Smooth muscle cell (in vitro differentiated cells): ENCODE results near the gene MCF2L. TPM values are rescaled to one million over a fixed set of nuclear protein-coding genes. Genes with fewer than 3 reads are reported as not detected.

Experiments
- DNase-seq: peaks from one replicate; lab custom pipeline; 2025; ENCODE audit not compliant: unreplicated experiment; lab: John Stamatoyannopoulos, UW
- H2AFZ ChIP-seq: fragments of 200-600 bp; sonication (generic); 2 replicates; pipeline ENCODE4 v1.6.0; 2016; ENCODE audit warnings: antibody characterized with exemption, low read depth, mild to moderate bottlenecking
- H3F3A ChIP-seq: fragments of 200-600 bp; sonication (generic); 2 replicates; pipeline ENCODE4 v1.6.0; 2017; ENCODE audit warnings: antibody characterized with exemption, low read depth
- H3K27ac ChIP-seq: fragments of 200-600 bp; sonication (generic); 2 replicates; pipeline ENCODE4 v1.5.1; 2016; ENCODE audit warnings: low read depth, mild to moderate bottlenecking
- H3K27me3 ChIP-seq: fragments of 200-600 bp; sonication (generic); 2 replicates; pipeline ENCODE4 v1.6.1; 2016; ENCODE audit warnings: low read depth, mild to moderate bottlenecking
- H3K36me3 ChIP-seq: fragments of 200-600 bp; sonication (generic); 2 replicates; pipeline ENCODE4 v1.5.1; 2016; ENCODE audit warnings: low read depth
- H3K4me1 ChIP-seq: fragments of 200-600 bp; sonication (generic); 2 replicates; pipeline ENCODE4 v1.5.1; 2016; ENCODE audit warnings: low read depth
- H3K4me2 ChIP-seq: fragments of 200-600 bp; sonication (generic); 2 replicates; pipeline ENCODE4 v1.6.0; 2016; ENCODE audit warnings: mild to moderate bottlenecking
- H3K4me3 ChIP-seq: fragments of 200-600 bp; sonication (generic); 2 replicates; pipeline ENCODE4 v1.5.1; 2016; ENCODE audit warnings: mild to moderate bottlenecking
- H3K79me2 ChIP-seq: fragments of 200-600 bp; sonication (generic); 2 replicates; pipeline ENCODE4 v1.6.0; 2016; ENCODE audit warnings: low read depth, mild to moderate bottlenecking
- H3K9ac ChIP-seq: fragments of 200-600 bp; sonication (generic); 2 replicates; pipeline ENCODE4 v1.6.0; 2016; ENCODE audit warnings: low read depth
- H3K9me3 ChIP-seq: fragments of 200-600 bp; sonication (generic); replicated peaks from 2 replicates; pipeline ENCODE4 v1.5.1; 2016; ENCODE audit warnings: low read depth
- H4K20me1 ChIP-seq: fragments of 200-600 bp; sonication (generic); 2 replicates; pipeline ENCODE4 v1.6.0; 2016; ENCODE audit warnings: low read depth
- WGBS: methylation state at CpG from one replicate; pipeline ENCODE4 v1.1.7; 2016; ENCODE audit warnings: low lambda C conversion rate; 5-methylcytosine and 5-hydroxymethylcytosine counted together
- polyA plus RNA-seq: library from polyadenylated mRNA; unstranded; fragments of >200 nt; fragmentation: Nextera tagmentation; extraction: Ambion mirVana; gene quantifications from 2 replicates; pipeline ENCODE4 v1.2.1, GENCODE V29; 2016
- total RNA-seq: library from RNA; depleted of rRNA; stranded (reverse); fragments of >200 nt; gene quantifications from 2 replicates; pipeline ENCODE4 v1.2.3, GENCODE V29; 2014
- TF ChIP-seq, protein P1 (sequence below): fragments of 200-600 bp; sonication (generic); IDR thresholded peaks from 2 replicates; pipeline ENCODE4 v1.5.1; 2017; ENCODE audit warnings: borderline replicate concordance, mild to moderate bottlenecking, antibody characterized with exemption; ENCODE audit not compliant: insufficient read depth, poor library complexity, severe bottlenecking

The MCF2L gene
- total and polyA plus RNA-seq, 2 experiments from 2014 or later, result 0.54 to 7.6 TPM

DNA sequence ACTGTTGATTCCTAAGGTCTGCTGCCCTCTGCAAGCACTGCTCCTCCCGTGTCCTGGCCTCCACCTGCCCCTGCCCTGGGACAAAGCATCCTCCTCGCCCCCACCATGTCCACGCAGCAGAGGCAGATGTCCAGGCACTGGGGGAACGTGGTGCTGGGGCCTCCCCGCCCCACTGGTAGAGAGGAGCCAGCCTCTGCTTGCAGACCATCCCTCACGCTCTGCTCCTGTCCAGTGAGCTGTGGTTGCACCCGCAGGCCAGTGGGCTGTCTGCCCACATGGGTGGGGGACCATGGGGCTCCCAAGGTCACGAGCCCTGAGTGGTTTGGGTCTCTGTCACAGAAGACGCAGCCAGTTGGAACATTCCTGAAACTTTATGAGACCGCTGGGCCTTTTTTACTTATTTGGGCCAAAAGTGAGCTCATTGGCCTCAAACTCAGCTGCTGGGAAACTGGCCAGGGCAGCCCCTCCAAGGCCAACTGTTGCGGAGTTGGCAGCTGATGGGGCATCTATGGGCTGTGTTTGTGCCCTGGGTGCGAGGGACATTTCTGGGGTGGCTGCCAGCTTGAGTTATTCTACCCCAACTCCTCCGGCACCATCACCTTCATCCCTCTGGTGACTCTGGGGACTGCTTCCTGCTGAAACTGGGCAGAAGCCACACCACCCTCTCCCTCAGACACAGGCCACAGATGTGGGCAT, 71.7 kb downstream of the MCF2L start:
- H2AFZ ChIP-seq, result no peak overlapping the region
- no peaks in the 10 kb centered on the region for H3K27me3 ChIP-seq
- no peaks in the 10 kb centered on the region for H3K9me3 ChIP-seq
- no peaks in the 10 kb centered on the region for H4K20me1 ChIP-seq
- H3K27ac ChIP-seq, result no peak overlapping the region
- H3K79me2 ChIP-seq, result no peaks in the 10 kb centered on the region
- no peaks in the 10 kb centered on the region for H3K36me3 ChIP-seq
- 95% methylated on average over 13 of the region's 13 CpGs for WGBS
- no peak overlapping the region for H3K4me2 ChIP-seq
- TF ChIP-seq, protein P1, sequence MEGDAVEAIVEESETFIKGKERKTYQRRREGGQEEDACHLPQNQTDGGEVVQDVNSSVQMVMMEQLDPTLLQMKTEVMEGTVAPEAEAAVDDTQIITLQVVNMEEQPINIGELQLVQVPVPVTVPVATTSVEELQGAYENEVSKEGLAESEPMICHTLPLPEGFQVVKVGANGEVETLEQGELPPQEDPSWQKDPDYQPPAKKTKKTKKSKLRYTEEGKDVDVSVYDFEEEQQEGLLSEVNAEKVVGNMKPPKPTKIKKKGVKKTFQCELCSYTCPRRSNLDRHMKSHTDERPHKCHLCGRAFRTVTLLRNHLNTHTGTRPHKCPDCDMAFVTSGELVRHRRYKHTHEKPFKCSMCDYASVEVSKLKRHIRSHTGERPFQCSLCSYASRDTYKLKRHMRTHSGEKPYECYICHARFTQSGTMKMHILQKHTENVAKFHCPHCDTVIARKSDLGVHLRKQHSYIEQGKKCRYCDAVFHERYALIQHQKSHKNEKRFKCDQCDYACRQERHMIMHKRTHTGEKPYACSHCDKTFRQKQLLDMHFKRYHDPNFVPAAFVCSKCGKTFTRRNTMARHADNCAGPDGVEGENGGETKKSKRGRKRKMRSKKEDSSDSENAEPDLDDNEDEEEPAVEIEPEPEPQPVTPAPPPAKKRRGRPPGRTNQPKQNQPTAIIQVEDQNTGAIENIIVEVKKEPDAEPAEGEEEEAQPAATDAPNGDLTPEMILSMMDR, result no peak
- H3K4me1 ChIP-seq, result no peaks in the 10 kb centered on the region
- no peak for DNase-seq
- H3K9ac ChIP-seq, result no peak overlapping the region
- no peak overlapping the region for H3K4me3 ChIP-seq
- H3F3A ChIP-seq, result no peaks in the 10 kb centered on the region

DNA sequence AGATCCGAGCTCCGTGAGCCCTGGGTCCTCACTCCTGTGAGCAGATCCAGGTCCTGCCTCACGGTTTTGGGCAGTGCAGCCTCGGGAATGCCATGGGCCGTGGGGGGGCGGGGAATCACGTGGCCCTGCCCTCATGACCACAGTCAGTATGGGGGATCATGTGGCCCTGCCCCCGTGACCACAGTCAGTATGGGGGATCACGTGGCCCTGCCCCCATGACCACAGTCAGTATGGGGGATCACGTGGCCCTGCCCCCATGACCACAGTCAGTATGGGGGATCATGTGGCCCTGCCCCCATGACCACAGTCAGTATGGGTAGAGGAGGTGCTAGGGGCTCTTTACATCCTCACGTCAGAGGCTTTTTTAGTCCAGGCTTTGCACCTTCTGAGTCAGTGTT, 72.3 kb downstream of the MCF2L start:
- Histone ChIP-seq H3F3A (no peaks in the 10 kb centered on the region), H3K9ac (no peak overlapping the region), H2AFZ (no peak overlapping the region), H3K4me3 (no peak overlapping the region), H3K36me3 (no peaks in the 10 kb centered on the region), H3K27ac (no peak overlapping the region), H3K79me2 (no peaks in the 10 kb centered on the region), H3K9me3 (no peaks in the 10 kb centered on the region), H4K20me1 (no peaks in the 10 kb centered on the region), H3K4me2 (no peak overlapping the region), H3K27me3 (no peaks in the 10 kb centered on the region), H3K4me1 (no peaks in the 10 kb centered on the region)
- 90% methylated on average over 11 of the region's 11 CpGs for WGBS
- TF ChIP-seq, protein P1, result no peak
- DNase-seq, result no peak

GRCh38 chr13:113041896-113042295, 72.9 kb downstream of the MCF2L start:
- Histone ChIP-seq H2AFZ (no peak overlapping the region), H3K27ac (no peak overlapping the region), H3K27me3 (no peaks in the 10 kb centered on the region), H3K9ac (no peak overlapping the region), H3K4me3 (no peak overlapping the region), H3K36me3 (no peaks in the 10 kb centered on the region), H3K79me2 (no peaks in the 10 kb centered on the region), H3K9me3 (no peaks in the 10 kb centered on the region), H4K20me1 (no peaks in the 10 kb centered on the region), H3K4me2 (no peak overlapping the region), H3F3A (no peaks in the 10 kb centered on the region), H3K4me1 (no peaks in the 10 kb centered on the region)
- whole genome bisulfite sequencing, result 92% methylated on average over 15 of the region's 15 CpGs
- DNase-seq, result no peak
- TF ChIP-seq, protein P1, result no peak

DNA sequence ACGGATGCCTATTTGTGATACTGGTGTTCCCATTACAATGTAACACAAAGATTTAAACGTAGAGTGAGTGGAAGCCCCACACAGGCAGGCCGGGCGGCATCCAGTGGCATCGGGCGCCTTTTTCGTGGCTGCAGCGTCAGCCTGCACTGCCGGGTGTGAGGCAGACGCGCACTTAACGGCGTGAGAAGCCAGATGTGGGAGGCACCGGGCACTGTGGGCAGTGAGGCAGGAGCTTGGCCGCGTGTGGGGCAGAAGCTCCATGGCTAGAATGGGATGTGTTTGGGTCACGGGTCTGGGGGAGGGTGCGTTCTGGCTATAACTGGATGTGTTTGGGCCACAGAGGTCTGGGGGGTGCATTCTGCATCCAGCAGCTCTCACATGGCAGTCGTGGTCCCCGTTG, 73.4 kb downstream of the MCF2L start:
- no peaks in the 10 kb centered on the region for H3K4me1 ChIP-seq
- no peaks in the 10 kb centered on the region for H3K27me3 ChIP-seq
- H3K9me3 ChIP-seq, result no peaks in the 10 kb centered on the region
- no peaks in the 10 kb centered on the region for H3F3A ChIP-seq
- H3K4me3 ChIP-seq, result no peak overlapping the region
- no peak overlapping the region for H3K9ac ChIP-seq
- H2AFZ ChIP-seq, result no peak overlapping the region
- WGBS, result 97% methylated on average over 20 of the region's 20 CpGs
- H3K27ac ChIP-seq, result no peak overlapping the region
- no peak for DNase-seq
- H3K4me2 ChIP-seq, result no peak overlapping the region
- no peaks in the 10 kb centered on the region for H4K20me1 ChIP-seq
- no peaks in the 10 kb centered on the region for H3K36me3 ChIP-seq
- no peaks in the 10 kb centered on the region for H3K79me2 ChIP-seq
- TF ChIP-seq, protein P1, result no peak
